Karpas-422 (cell line): Measurements from ENCODE around the gene SNRNP40. TPM values are rescaled to one million over a fixed set of nuclear protein-coding genes. Genes with fewer than 3 reads are reported as not detected.

Source experiments
- DNase-seq: peaks from one replicate; pipeline ENCODE4 v3.0.0-alpha.2; 2015
- H2AFZ ChIP-seq: fragments of 200-600 bp; sonication (generic); 2 replicates; pipeline ENCODE4 v1.6.1; 2014; ENCODE audit warnings: antibody characterized with exemption, low read length, mixed read lengths
- H3K27ac ChIP-seq: fragments of 200-600 bp; sonication (generic); 2 replicates; pipeline ENCODE4 v1.5.1; 2014; ENCODE audit warnings: mild to moderate bottlenecking, low read length, moderate library complexity
- H3K27me3 ChIP-seq: fragments of 200-600 bp; sonication (generic); 2 replicates; pipeline ENCODE4 v1.6.1; 2014; ENCODE audit warnings: low read length, mixed read lengths
- H3K36me3 ChIP-seq: fragments of 200-600 bp; sonication (generic); 2 replicates; pipeline ENCODE4 v1.6.1; 2014; ENCODE audit warnings: low read length, mixed read lengths; ENCODE audit not compliant: insufficient read depth
- H3K4me1 ChIP-seq: fragments of 200-600 bp; sonication (generic); 2 replicates; pipeline ENCODE4 v1.6.1; 2014; ENCODE audit warnings: mild to moderate bottlenecking, low read length, mixed read lengths
- H3K4me2 ChIP-seq: fragments of 200-600 bp; sonication (generic); 2 replicates; pipeline ENCODE4 v1.6.1; 2014; ENCODE audit warnings: low read length, low read depth, mild to moderate bottlenecking; ENCODE audit not compliant: poor library complexity, severe bottlenecking
- H3K4me3 ChIP-seq: fragments of 200-600 bp; sonication (generic); 2 replicates; pipeline ENCODE4 v1.5.1; 2014; ENCODE audit warnings: mild to moderate bottlenecking, antibody characterized with exemption, low read length, mixed read lengths
- H3K79me2 ChIP-seq: fragments of 200-600 bp; sonication (generic); 2 replicates; pipeline ENCODE4 v1.6.1; 2014; ENCODE audit warnings: mild to moderate bottlenecking, low read length, mixed read lengths
- H3K9ac ChIP-seq: fragments of 200-600 bp; sonication (generic); 2 replicates; pipeline ENCODE4 v1.6.0; 2014; ENCODE audit warnings: low read length
- H3K9me2 ChIP-seq: fragments of 200-600 bp; sonication (generic), shearing (Covaris generic); replicated peaks from 2 replicates; pipeline ENCODE4 v1.6.0; 2014; ENCODE audit warnings: mild to moderate bottlenecking, low read length, moderate library complexity; ENCODE audit not compliant: insufficient read depth
- H3K9me3 ChIP-seq: fragments of 300-700, 200-600 bp; sonication (generic); 2 replicates; pipeline ENCODE4 v1.6.1; 2014; ENCODE audit warnings: low read length, mixed read lengths
- H4K20me1 ChIP-seq: fragments of 200-600 bp; sonication (generic); 2 replicates; pipeline ENCODE4 v1.6.1; 2014; ENCODE audit warnings: mild to moderate bottlenecking, antibody characterized with exemption, low read length, low read depth; ENCODE audit not compliant: insufficient read depth
- total RNA-seq: library from RNA; depleted of rRNA; stranded (reverse); fragments of >200 nt; shearing (Covaris generic); gene quantifications from 2 replicates; pipeline ENCODE4 v1.2.3, GENCODE V29; 2014; ENCODE audit warnings: low replicate concordance

Gene SNRNP40
- total RNA-seq, 1 experiment from 2014 or later: 106 TPM

DNA sequence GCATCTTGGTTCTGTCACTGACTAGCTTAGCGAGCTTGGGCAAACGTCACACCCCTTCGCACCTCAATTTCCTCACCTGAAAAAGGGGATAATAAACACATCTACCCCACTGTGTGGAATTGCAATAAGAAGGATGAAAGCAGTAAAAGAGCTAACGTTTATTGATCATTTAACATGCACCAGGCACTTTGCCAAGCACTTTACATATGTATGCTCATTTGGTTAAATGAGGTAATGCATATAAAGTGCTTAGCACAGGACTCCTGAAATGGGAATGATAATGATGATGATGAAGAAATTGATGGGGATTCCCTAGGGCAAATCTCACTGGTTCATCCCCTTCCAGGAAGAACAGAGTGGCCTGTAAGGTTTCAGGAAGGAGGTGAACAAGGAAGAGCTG lies 61.7 kb downstream of the SNRNP40 start:
- H2AFZ ChIP-seq: no peak overlapping the region
- H3K4me2 ChIP-seq: no peak overlapping the region
- H3K36me3 ChIP-seq: no peaks in the 10 kb centered on the region
- no peak for DNase-seq
- no peaks in the 10 kb centered on the region for H3K9me3 ChIP-seq
- no peaks in the 10 kb centered on the region for H3K27me3 ChIP-seq
- H3K27ac ChIP-seq: no peak overlapping the region
- no peak overlapping the region for H3K9ac ChIP-seq
- no peaks in the 10 kb centered on the region for H3K79me2 ChIP-seq
- H4K20me1 ChIP-seq: no peaks in the 10 kb centered on the region
- no peaks in the 10 kb centered on the region for H3K4me1 ChIP-seq
- H3K4me3 ChIP-seq: no peak overlapping the region
- H3K9me2 ChIP-seq: no peaks in the 10 kb centered on the region

DNA sequence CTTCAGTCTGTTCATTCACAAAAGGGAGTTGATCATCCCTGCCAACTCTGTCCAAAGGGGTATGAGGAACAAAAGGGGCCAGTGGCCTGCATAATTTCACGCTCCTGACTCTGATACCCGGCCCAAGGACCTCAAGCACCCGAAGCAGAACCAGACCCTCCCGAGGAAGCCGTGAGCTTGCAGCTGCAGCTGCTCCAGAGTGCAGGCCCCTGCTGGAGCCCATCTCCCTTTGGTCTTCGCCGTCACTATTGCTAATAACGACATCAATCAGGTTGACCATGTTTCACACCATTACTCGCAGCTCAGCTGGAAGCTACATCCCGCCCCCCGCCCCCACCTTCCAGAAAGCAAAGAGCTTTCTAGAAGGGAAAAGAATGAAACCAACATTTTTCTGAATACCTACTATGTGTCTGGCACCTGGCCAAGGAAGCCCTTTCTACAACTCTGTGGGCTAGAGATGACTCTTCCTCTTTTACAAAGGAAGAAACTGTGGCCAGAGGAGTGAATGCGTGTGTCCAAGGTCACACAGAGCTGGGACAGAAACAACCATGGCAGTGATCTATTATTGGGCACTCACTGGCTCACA lies 62.4 kb downstream of the SNRNP40 start:
- Histone ChIP-seq H3K27ac (no peak overlapping the region), H3K36me3 (no peaks in the 10 kb centered on the region), H3K4me2 (no peak overlapping the region), H3K27me3 (no peaks in the 10 kb centered on the region), H3K9ac (no peak overlapping the region), H3K4me1 (no peaks in the 10 kb centered on the region), H3K79me2 (no peaks in the 10 kb centered on the region), H3K4me3 (no peak overlapping the region), H3K9me3 (no peaks in the 10 kb centered on the region), H3K9me2 (no peaks in the 10 kb centered on the region), H2AFZ (no peak overlapping the region), H4K20me1 (no peaks in the 10 kb centered on the region)
- DNase-seq: no peak

DNA sequence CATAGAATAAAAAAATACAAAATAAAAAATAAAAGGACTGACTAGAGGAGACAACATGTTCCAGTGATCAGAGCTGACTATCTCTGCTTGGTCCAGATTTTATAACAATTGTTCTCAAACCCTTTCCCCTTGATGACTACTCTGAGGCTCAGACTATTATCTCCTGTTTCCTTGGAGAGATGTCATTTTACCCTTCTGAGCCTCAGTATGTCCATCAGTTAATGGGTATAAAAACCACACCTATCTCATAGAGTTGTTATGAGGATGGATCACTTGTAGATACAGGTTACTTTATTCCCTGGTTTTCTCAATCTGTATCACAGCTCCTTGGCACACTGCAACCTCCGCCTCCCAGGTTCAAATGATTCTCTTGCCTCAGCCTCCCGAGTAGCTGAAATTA lies 63.9 kb downstream of the SNRNP40 start:
- Histone ChIP-seq H3K4me1 (no peaks in the 10 kb centered on the region), H3K9me3 (no peaks in the 10 kb centered on the region), H4K20me1 (no peaks in the 10 kb centered on the region), H3K4me2 (no peak overlapping the region), H3K9me2 (no peaks in the 10 kb centered on the region), H3K27me3 (no peaks in the 10 kb centered on the region), H2AFZ (no peak overlapping the region), H3K27ac (no peak overlapping the region), H3K79me2 (no peaks in the 10 kb centered on the region), H3K36me3 (no peaks in the 10 kb centered on the region), H3K9ac (no peak overlapping the region), H3K4me3 (no peak overlapping the region)
- DNase-seq: no peak

DNA sequence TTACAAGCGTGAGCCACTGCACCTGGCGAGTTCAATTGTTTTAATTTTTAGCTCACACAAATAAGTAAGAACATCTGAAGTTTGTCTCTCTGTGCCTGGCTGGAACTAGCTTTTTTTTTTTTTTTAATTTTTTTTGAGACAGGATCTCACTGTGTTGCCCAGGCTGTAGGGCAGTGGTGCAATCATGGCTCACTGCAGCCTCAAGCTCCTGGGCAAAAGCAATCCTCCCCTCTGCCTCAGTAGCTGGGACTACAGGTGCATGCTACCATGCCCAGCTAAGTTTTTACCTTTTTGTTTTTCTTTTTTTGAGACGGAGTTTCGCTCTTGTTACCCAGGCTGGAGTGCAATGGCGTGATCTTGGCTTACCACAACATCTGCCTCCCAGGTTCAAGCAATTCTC lies 64.8 kb downstream of the SNRNP40 start:
- no peaks in the 10 kb centered on the region for H3K9me2 ChIP-seq
- H3K4me3 ChIP-seq: no peak overlapping the region
- H2AFZ ChIP-seq: no peak overlapping the region
- H3K4me2 ChIP-seq: no peak overlapping the region
- H3K4me1 ChIP-seq: no peaks in the 10 kb centered on the region
- H3K79me2 ChIP-seq: no peaks in the 10 kb centered on the region
- H3K36me3 ChIP-seq: no peaks in the 10 kb centered on the region
- H3K9me3 ChIP-seq: no peaks in the 10 kb centered on the region
- H3K27me3 ChIP-seq: no peaks in the 10 kb centered on the region
- no peaks in the 10 kb centered on the region for H4K20me1 ChIP-seq
- H3K9ac ChIP-seq: no peak overlapping the region
- no peak overlapping the region for H3K27ac ChIP-seq
- no peak for DNase-seq

GRCh38 chr1:31230378-31230777 lies 66.2 kb downstream of the SNRNP40 start:
- H4K20me1 ChIP-seq: no peaks in the 10 kb centered on the region
- no peaks in the 10 kb centered on the region for H3K4me1 ChIP-seq
- no peak for DNase-seq
- H3K4me3 ChIP-seq: no peak overlapping the region
- no peak overlapping the region for H3K4me2 ChIP-seq
- no peak overlapping the region for H3K27ac ChIP-seq
- no peaks in the 10 kb centered on the region for H3K79me2 ChIP-seq
- H3K36me3 ChIP-seq: no peaks in the 10 kb centered on the region
- H3K9me2 ChIP-seq: no peaks in the 10 kb centered on the region
- H2AFZ ChIP-seq: no peak overlapping the region
- H3K9ac ChIP-seq: no peak overlapping the region
- H3K9me3 ChIP-seq: no peaks in the 10 kb centered on the region
- no peaks in the 10 kb centered on the region for H3K27me3 ChIP-seq

DNA sequence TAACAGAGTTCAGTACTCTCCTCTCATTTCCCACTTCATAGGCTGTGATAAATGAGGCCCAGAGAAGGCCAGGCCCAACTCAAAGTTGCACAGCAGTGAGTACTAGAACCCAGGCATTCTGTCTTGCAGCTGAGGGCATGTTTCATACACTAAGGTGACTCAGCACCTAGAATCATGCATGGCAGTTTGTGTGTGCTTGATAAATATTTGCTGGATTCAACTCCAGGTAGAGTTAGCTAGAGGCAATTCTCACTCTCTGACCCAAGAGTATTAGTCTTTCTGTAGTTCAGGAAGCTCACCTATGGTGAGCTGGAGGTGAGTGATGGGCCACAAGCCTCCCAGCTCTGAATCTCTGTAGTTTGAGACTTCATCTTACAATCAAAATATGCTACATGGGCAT lies 67.6 kb downstream of the SNRNP40 start:
- Histone ChIP-seq H3K9ac (no peak overlapping the region), H3K79me2 (no peaks in the 10 kb centered on the region), H3K4me1 (no peaks in the 10 kb centered on the region), H3K27ac (no peak overlapping the region), H3K27me3 (no peaks in the 10 kb centered on the region), H3K9me3 (no peaks in the 10 kb centered on the region), H3K36me3 (no peaks in the 10 kb centered on the region), H2AFZ (no peak overlapping the region), H3K9me2 (no peaks in the 10 kb centered on the region), H4K20me1 (no peaks in the 10 kb centered on the region), H3K4me2 (no peak overlapping the region), H3K4me3 (no peak overlapping the region)
- DNase-seq: no peak

DNA sequence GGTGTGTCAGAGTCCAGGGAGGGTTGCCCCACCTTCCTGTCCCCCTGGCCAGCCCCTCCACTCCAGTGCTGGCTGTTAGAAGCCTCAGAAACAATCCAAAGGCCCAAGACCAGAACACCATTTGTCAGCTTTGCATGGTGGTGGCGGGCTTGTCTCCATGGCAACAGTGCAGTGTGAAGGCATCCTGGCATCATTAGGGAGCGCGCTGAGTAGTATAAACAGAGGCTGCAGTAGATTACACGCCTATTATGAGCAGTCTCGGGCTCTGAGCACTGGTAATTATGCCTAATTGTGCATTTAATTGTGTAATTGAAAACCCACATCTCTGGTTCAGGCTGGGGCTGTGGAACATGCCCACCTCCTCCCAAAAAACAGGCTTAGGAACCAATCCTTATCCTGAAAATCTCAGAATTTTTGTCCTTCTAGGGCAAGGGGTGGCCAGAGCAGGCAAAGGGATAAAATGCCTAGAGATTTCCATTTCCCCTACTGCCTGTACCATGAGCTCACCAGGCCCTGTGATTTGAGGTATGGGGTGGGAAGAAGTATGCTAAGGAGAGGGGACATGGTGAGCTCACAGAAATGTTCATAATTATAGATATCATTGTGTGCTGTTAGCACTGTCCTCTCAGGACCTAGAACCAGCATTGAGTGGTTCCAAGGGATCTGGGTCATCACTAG lies 68.6 kb downstream of the SNRNP40 start:
- H2AFZ ChIP-seq: no peak overlapping the region
- H3K27ac ChIP-seq: no peak overlapping the region
- DNase-seq: no peak
- no peaks in the 10 kb centered on the region for H3K36me3 ChIP-seq
- no peaks in the 10 kb centered on the region for H3K9me3 ChIP-seq
- no peaks in the 10 kb centered on the region for H3K4me1 ChIP-seq
- H3K27me3 ChIP-seq: no peaks in the 10 kb centered on the region
- no peak overlapping the region for H3K9ac ChIP-seq
- H3K4me3 ChIP-seq: no peak overlapping the region
- H3K9me2 ChIP-seq: no peaks in the 10 kb centered on the region
- H3K4me2 ChIP-seq: no peak overlapping the region
- H3K79me2 ChIP-seq: no peaks in the 10 kb centered on the region
- H4K20me1 ChIP-seq: no peaks in the 10 kb centered on the region

DNA sequence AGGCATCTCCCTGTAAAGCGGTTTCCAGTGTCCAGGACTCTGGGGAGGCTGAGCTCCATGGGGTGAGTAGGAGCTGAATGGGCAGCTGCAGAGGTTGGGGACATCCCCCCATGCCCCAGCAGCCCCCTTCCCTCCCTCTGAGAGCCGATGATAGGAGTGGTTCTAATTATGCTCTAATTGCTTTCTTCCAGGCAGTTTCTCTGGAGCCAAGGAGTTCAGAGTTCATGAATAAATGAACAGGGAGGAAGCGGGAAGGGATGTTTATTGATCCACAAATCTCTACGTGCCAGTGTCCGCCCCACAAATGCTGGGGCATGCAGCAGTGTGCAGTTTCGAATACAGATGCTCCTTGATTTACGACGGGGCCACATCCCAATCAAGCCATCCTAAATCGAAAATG lies 72.5 kb downstream of the SNRNP40 start:
- Histone ChIP-seq H3K27ac (no peak overlapping the region), H2AFZ (no peak overlapping the region)

More for the DNA sequence above, 72.5 kb downstream of the SNRNP40 start:
- no peaks in the 10 kb centered on the region for H4K20me1 ChIP-seq
- no peaks in the 10 kb centered on the region for H3K4me1 ChIP-seq
- H3K36me3 ChIP-seq: no peaks in the 10 kb centered on the region
- no peak for DNase-seq
- no peaks in the 10 kb centered on the region for H3K79me2 ChIP-seq
- no peaks in the 10 kb centered on the region for H3K9me2 ChIP-seq
- no peak overlapping the region for H3K4me3 ChIP-seq
- no peak overlapping the region for H3K4me2 ChIP-seq
- H3K9ac ChIP-seq: no peak overlapping the region
- no peaks in the 10 kb centered on the region for H3K27me3 ChIP-seq
- H3K9me3 ChIP-seq: no peaks in the 10 kb centered on the region
